HG03520 (cell line): ENCODE results near the gene CCT3.
"Not testable (repeated sequence)": the region's sequence is repeated elsewhere in the genome, so short reads cannot be mapped to it uniquely, and the experiment has no call there.

Source experiments
- ATAC-seq: cut with Tn5 transposase; IDR thresholded peaks from one replicate; pipeline ENCODE4 v1.9.1; 2021; ENCODE audit warnings: mild to moderate bottlenecking, moderate library complexity; ENCODE audit not compliant: unreplicated experiment

Gene CCT3

GRCh38 chr1:156368889-156369684 lies 31.0 kb upstream of the CCT3 start, which contains the start of gene RHBG:
Gene RHBG, plus strand, starts transcription at chr1:156369211. Its CDS starts 39 bp downstream, at chr1:156369250.
- ATAC-seq, result no peak

- ATAC-seq, result no peak
Observed at GRCh38 chr1:156368157-156368658, 30.1 kb upstream of the CCT3 start.

- no peak for ATAC-seq
Observed at GRCh38 chr1:156367383-156368156, 29.5 kb upstream of the CCT3 start.

GRCh38 chr1:156366378-156367166 lies 28.5 kb upstream of the CCT3 start:
- no peak for ATAC-seq

- no peak for ATAC-seq
Observed at GRCh38 chr1:156365754-156366153, 27.7 kb upstream of the CCT3 start.

GRCh38 chr1:156360534-156360933 lies 22.4 kb upstream of the CCT3 start:
- ATAC-seq, result no peak

- no peak for ATAC-seq
Observed at GRCh38 chr1:156359973-156360372, 21.9 kb upstream of the CCT3 start.

- no peak for ATAC-seq
Observed at GRCh38 chr1:156359249-156359648, 21.2 kb upstream of the CCT3 start.

- no peak for ATAC-seq
Observed at GRCh38 chr1:156358641-156359040, 20.5 kb upstream of the CCT3 start.

GRCh38 chr1:156357977-156358376 lies 19.9 kb upstream of the CCT3 start:
- ATAC-seq, result no peak

- ATAC-seq, result no peak
Observed at GRCh38 chr1:156356875-156357534, 18.9 kb upstream of the CCT3 start.

GRCh38 chr1:156356262-156356874 lies 18.3 kb upstream of the CCT3 start:
- no peak for ATAC-seq

- not testable (repeated sequence) for ATAC-seq
Observed at GRCh38 chr1:156352481-156352880, 14.4 kb upstream of the CCT3 start.

GRCh38 chr1:156347331-156347730 lies 9.2 kb upstream of the CCT3 start:
- ATAC-seq, result no peak

- no peak for ATAC-seq
Observed at GRCh38 chr1:156346636-156347035, 8.5 kb upstream of the CCT3 start.

- not testable (repeated sequence) for ATAC-seq
Observed at GRCh38 chr1:156346035-156346434, 7.9 kb upstream of the CCT3 start.

GRCh38 chr1:156344409-156344808 lies 6.3 kb upstream of the CCT3 start:
- no peak for ATAC-seq

GRCh38 chr1:156342166-156342955 lies 4.3 kb upstream of the CCT3 start:
- ATAC-seq, result no peak

- ATAC-seq, result no peak
Observed at GRCh38 chr1:156337888-156338179, 258 bp downstream of the CCT3 start.
